Measurements from ENCODE around the gene RIOK2.
"Not testable (repeated sequence)": the region's sequence is repeated elsewhere in the genome, so short reads cannot be mapped to it uniquely, and the experiment has no call there.

Gene RIOK2

DNA sequence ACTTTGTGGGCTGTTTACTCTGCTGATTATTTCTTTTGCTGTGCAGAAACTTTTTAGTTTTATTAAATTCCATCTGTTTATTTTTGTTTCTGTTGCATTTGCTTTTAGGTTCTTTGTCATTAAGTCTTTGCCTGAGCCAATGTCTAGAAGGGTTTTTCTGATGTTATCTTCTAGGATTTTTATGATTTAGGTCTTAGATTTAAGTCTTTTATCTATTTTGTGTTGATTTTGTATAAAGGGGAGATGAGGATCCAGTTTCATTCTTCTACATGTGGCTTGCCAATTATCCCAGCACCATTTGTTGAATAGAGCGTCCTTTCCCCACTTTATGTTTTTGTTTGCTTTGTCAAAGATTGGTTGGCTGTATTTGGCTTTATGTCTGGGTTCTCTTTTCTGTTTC is 6.5 kb upstream of the RIOK2 start:
- Mint-ChIP-seq H3K4me1 (ENCODE audit: low read depth) (peaks cover 13% of the 10 kb centered on the region), H3K9me3 (peaks cover 10% of the 10 kb centered on the region)
- not testable (repeated sequence) for H3K4me3 Mint-ChIP-seq; H3K27ac Mint-ChIP-seq; H3K27me3 Mint-ChIP-seq; DNase-seq; H3K36me3 Mint-ChIP-seq (ENCODE audit: low read depth)

DNA sequence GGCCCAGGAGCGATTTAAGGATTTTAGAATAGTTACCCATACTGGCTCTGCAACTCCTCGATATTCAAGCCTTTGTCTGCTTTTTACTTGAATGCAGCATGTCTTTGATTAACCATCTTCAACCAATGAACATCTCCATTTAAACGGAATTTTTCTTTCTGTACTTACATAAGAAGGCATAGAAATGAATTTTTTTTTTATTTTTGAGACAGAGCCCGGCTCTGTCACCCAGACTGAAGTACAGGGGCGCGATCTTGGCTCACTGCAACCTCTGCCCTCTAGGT is 825 bp upstream of the RIOK2 start:
- H3K4me3 Mint-ChIP-seq: peak overlapping the region; percentile 97
- no peak for DNase-seq
- H3K9me3 Mint-ChIP-seq: peaks cover 3% of the 10 kb centered on the region
- H3K4me1 Mint-ChIP-seq (ENCODE audit: low read depth): peaks cover 36% of the 10 kb centered on the region
- H3K36me3 Mint-ChIP-seq (ENCODE audit: low read depth): peaks cover 44% of the 10 kb centered on the region
- peak overlapping the region; percentile 100 for H3K27ac Mint-ChIP-seq
- no peaks in the 10 kb centered on the region for H3K27me3 Mint-ChIP-seq

GRCh38 chr5:97182571-97183099 is 412 bp downstream of the RIOK2 start:
- H3K4me3 Mint-ChIP-seq: peak overlapping the region; percentile 97
- peaks cover 3% of the 10 kb centered on the region for H3K9me3 Mint-ChIP-seq
- H3K27ac Mint-ChIP-seq: peak overlapping the region; percentile 100
- DNase-seq: no peak
- H3K27me3 Mint-ChIP-seq: no peaks in the 10 kb centered on the region
- peaks cover 44% of the 10 kb centered on the region for H3K4me1 Mint-ChIP-seq (ENCODE audit: low read depth)
- H3K36me3 Mint-ChIP-seq (ENCODE audit: low read depth): peaks cover 55% of the 10 kb centered on the region

GRCh38 chr5:97181856-97182545 is 1.0 kb downstream of the RIOK2 start:
- DNase-seq: no peak
- Mint-ChIP-seq H3K27ac (peak overlapping the region; percentile 100), H3K4me3 (peak overlapping the region; percentile 97), H3K4me1 (ENCODE audit: low read depth) (peaks cover 44% of the 10 kb centered on the region), H3K27me3 (no peaks in the 10 kb centered on the region), H3K9me3 (peaks cover 3% of the 10 kb centered on the region), H3K36me3 (ENCODE audit: low read depth) (peaks cover 61% of the 10 kb centered on the region)

GRCh38 chr5:97179457-97179856 is 3.6 kb downstream of the RIOK2 start:
- H3K27me3 Mint-ChIP-seq, H3K27ac Mint-ChIP-seq, H3K4me3 Mint-ChIP-seq, H3K9me3 Mint-ChIP-seq, DNase-seq: not testable (repeated sequence)
- peaks cover 44% of the 10 kb centered on the region for H3K4me1 Mint-ChIP-seq (ENCODE audit: low read depth)
- peaks cover 81% of the 10 kb centered on the region for H3K36me3 Mint-ChIP-seq (ENCODE audit: low read depth)

- H3K4me1 Mint-ChIP-seq (ENCODE audit: low read depth): peaks cover 38% of the 10 kb centered on the region
- peaks cover 90% of the 10 kb centered on the region for H3K36me3 Mint-ChIP-seq (ENCODE audit: low read depth)
- H3K27ac Mint-ChIP-seq: peak overlapping the region; percentile 69
- DNase-seq: no peak
- H3K4me3 Mint-ChIP-seq: no peak overlapping the region
- no peaks in the 10 kb centered on the region for H3K9me3 Mint-ChIP-seq
- no peaks in the 10 kb centered on the region for H3K27me3 Mint-ChIP-seq
Observed at GRCh38 chr5:97172227-97172626, 10.8 kb downstream of the RIOK2 start.

- peak overlapping the region; percentile 69 for H3K27ac Mint-ChIP-seq
Observed at GRCh38 chr5:97171703-97172102, 11.3 kb downstream of the RIOK2 start.

GRCh38 chr5:97167435-97167834 is 15.6 kb downstream of the RIOK2 start:
- Mint-ChIP-seq H3K9me3 (no peaks in the 10 kb centered on the region), H3K27me3 (no peaks in the 10 kb centered on the region), H3K27ac (peak overlapping the region; percentile 89), H3K4me3 (peak overlapping the region; percentile 5), H3K4me1 (ENCODE audit: low read depth) (peaks cover 41% of the 10 kb centered on the region), H3K36me3 (ENCODE audit: low read depth) (peaks cover 91% of the 10 kb centered on the region)
- no peak for DNase-seq

More at GRCh38 chr5:97171703-97172102, 11.3 kb downstream of the RIOK2 start:
- Mint-ChIP-seq H3K4me3 (no peak overlapping the region), H3K4me1 (ENCODE audit: low read depth) (peaks cover 38% of the 10 kb centered on the region), H3K27me3 (no peaks in the 10 kb centered on the region), H3K9me3 (no peaks in the 10 kb centered on the region), H3K36me3 (ENCODE audit: low read depth) (peaks cover 89% of the 10 kb centered on the region)
- no peak for DNase-seq

DNA sequence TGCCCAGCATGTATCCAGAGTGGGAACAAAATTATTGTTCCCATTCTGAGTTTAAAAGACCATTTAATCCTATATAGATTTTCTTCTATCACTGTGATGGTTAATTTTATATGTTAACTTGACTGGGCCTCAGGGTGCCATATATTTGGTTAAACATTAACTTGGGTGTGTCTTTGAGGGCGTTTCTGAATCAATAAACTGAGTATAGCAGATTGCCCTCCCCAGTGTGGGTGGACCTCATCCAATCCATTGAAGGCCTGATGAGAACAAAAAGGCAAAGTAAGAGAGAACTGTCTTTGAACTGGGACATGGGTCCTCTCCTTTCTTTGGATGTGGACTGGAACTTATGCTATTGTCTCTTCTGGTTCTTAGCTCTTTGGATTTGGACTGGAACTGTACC is 17.3 kb downstream of the RIOK2 start:
- Mint-ChIP-seq H3K4me1 (ENCODE audit: low read depth) (peaks cover 33% of the 10 kb centered on the region), H3K36me3 (ENCODE audit: low read depth) (peaks cover 92% of the 10 kb centered on the region), H3K9me3 (no peaks in the 10 kb centered on the region), H3K27ac (peak overlapping the region; percentile 82), H3K27me3 (no peaks in the 10 kb centered on the region), H3K4me3 (no peak overlapping the region)
- DNase-seq: no peak

DNA sequence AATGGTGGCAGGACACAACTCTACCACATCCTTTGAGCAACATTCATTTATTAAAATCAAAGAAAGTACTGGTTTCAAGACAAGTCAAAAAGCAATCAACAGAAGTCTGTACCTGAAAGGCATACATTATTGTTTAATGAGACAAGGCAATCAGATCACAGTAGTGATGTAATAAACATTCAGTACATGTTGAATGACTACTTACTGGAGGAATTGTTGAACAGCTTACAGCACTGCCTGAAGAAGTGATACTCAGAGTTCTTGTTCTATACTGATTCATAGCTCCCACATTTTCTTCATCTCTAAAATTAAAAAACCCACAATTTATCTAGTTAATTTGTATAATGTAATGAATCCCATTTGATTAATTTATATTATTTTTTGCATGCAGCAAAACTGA is 18.2 kb downstream of the RIOK2 start:
- Mint-ChIP-seq H3K27ac (peak overlapping the region; percentile 67), H3K9me3 (no peaks in the 10 kb centered on the region), H3K36me3 (ENCODE audit: low read depth) (peaks cover 92% of the 10 kb centered on the region), H3K4me3 (no peak overlapping the region), H3K4me1 (ENCODE audit: low read depth) (peaks cover 33% of the 10 kb centered on the region), H3K27me3 (no peaks in the 10 kb centered on the region)
- DNase-seq: no peak

DNA sequence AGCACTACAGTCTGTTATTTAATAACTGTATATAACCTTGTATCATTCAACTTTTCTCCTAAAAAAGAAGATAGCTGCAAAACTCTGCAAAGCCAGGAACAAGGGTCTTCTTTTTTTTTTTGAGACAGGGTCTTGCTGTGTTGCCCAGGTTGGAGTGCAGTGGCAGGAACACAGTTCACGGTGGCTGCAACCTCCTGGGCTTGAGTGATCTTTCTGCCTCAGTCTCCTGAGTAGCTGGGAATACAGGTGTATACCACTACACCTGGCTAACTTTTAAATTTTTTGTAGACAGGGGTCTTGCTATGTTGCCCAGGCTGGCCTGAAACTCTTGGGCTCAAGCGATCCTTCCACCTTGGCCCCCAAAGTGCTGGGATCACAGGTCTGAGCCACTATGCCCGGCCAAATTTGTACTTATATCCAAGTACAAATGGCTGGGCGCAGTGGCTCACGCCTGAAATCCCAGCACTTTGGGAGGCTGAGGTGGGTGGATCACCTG is 19.2 kb downstream of the RIOK2 start:
- Mint-ChIP-seq H3K27me3 (no peaks in the 10 kb centered on the region), H3K36me3 (ENCODE audit: low read depth) (peaks cover 92% of the 10 kb centered on the region), H3K4me3 (no peak overlapping the region), H3K4me1 (ENCODE audit: low read depth) (peaks cover 32% of the 10 kb centered on the region), H3K9me3 (no peaks in the 10 kb centered on the region), H3K27ac (no peak overlapping the region)
- no peak for DNase-seq

DNA sequence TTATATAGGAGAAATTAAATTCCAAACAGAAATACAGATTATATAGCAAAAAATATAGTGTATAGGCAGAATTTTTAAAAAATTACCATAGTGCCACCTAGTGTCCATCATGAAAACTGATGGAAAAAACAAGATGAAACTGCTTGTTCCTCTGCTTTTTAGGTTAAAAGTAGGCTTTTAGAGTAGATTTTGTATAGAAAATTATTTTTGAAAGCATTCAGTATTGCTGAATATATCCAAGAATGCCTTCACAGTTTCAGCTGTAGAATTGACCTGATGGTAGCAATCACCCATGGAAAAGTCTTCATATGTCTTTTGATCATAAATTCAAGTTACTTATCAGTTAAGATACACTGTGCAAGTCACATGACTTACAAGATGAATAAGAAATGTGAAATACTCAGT is 19.7 kb downstream of the RIOK2 start:
- Mint-ChIP-seq H3K27me3 (no peaks in the 10 kb centered on the region), H3K9me3 (peaks cover 3% of the 10 kb centered on the region), H3K4me3 (no peak overlapping the region), H3K27ac (no peak overlapping the region), H3K36me3 (ENCODE audit: low read depth) (peaks cover 92% of the 10 kb centered on the region), H3K4me1 (ENCODE audit: low read depth) (peaks cover 29% of the 10 kb centered on the region)
- DNase-seq: no peak

GRCh38 chr5:97162045-97162444 is 21.0 kb downstream of the RIOK2 start:
- Mint-ChIP-seq H3K36me3 (ENCODE audit: low read depth) (peaks cover 86% of the 10 kb centered on the region), H3K9me3 (peaks cover 16% of the 10 kb centered on the region), H3K27me3 (no peaks in the 10 kb centered on the region), H3K4me1 (ENCODE audit: low read depth) (peaks cover 20% of the 10 kb centered on the region), H3K27ac (no peak overlapping the region), H3K4me3 (no peak overlapping the region)
- no peak for DNase-seq

DNA sequence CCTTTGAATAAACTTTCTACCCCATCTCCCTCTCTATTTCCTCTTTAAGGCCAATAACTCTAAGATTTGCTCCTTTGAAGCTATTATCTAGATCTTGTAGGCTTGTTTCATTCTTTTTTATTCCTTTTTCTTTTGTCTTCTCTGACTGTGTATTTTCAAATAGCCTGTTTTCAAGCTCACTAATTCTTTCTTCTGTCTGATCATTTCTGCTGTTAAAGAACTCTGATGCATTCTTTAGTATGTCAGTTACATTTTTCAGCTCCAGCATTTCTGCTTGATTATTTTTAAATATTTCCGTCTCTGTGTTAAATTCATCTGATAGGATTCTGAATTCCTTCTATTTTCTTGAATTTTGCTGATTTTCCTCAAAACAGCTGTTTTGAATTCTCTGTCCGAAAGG is 25.4 kb downstream of the RIOK2 start:
- H3K27ac Mint-ChIP-seq: no peak overlapping the region
- H3K27me3 Mint-ChIP-seq: no peaks in the 10 kb centered on the region
- no peak overlapping the region for H3K4me3 Mint-ChIP-seq
- no peak for DNase-seq
- peaks cover 2% of the 10 kb centered on the region for H3K4me1 Mint-ChIP-seq (ENCODE audit: low read depth)
- peaks cover 48% of the 10 kb centered on the region for H3K36me3 Mint-ChIP-seq (ENCODE audit: low read depth)
- peaks cover 18% of the 10 kb centered on the region for H3K9me3 Mint-ChIP-seq

DNA sequence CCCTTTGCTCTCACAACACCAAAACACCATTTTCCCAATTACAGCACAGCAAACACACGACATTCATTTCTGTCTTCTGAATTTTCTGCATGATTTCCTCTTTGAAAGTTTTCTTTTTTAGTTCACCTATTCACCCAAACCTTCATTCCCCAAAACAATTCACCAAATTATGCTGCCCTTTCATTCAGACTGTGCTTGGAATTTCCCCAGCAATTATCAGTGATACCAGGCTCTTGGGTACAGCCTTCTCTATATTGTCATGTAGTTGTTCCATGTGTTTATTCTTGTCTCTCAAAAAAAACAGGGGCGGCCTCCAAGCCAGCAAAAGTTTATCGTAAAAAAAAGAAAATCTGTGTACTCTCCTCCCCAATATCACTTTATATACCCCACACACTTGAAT is 31.7 kb downstream of the RIOK2 start:
- H3K4me3 Mint-ChIP-seq: no peak overlapping the region
- no peak for DNase-seq
- no peaks in the 10 kb centered on the region for H3K27me3 Mint-ChIP-seq
- H3K27ac Mint-ChIP-seq: no peak overlapping the region
- H3K36me3 Mint-ChIP-seq (ENCODE audit: low read depth): no peaks in the 10 kb centered on the region
- no peaks in the 10 kb centered on the region for H3K9me3 Mint-ChIP-seq
- H3K4me1 Mint-ChIP-seq (ENCODE audit: low read depth): peaks cover 2% of the 10 kb centered on the region

All from activated T-cell treated with anti-CD3 and anti-CD28 coated beads, Interleukin-2, amount 50 U/mL, for 24 hours (primary cell).